Uterus (tissue), 2 donors: ENCODE results near the gene NUBPL.

Source experiments
- POLR2A ChIP-seq, 2 donors: fragments of 450-650 bp; IDR thresholded peaks; one replicate each; pipeline ENCODE4 v1.6.1; 2016; ENCODE audit warnings: antibody characterized with exemption in 2 of 2, mild to moderate bottlenecking in 1 of 2, moderate library complexity in 1 of 2
- TF ChIP-seq, protein P1 (sequence below), 4 experiments: fragments of 200-600 bp in 2 of 4; fragments of 450-650 bp in 2 of 4; sonication (generic) in 2 of 4; IDR thresholded peaks; one replicate each; pipeline ENCODE4 v1.5.1; 2016 to 2019; ENCODE audit warnings: antibody characterized with exemption in 4 of 4, mild to moderate bottlenecking in 2 of 4, moderate library complexity in 1 of 4

DNA sequence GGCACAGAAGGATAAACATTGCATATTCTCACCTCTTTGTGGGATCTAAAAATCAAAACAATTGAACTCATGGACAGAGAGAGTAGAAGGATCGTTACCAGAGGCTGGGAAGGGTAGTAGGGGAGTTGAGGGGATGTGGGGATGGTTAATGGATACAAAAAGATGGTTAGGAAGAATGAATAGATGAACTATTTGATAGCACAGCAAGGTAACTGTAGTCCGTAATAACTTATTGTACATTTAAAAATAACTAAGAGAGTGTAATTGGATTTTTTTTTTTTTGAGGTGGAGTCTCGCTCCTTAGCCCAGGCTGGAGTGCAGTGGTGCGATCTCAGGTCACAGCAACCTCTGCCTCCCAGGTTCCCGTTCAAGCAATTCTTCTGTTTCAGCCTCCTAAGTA is 52.0 kb downstream of the NUBPL start:
- TF ChIP-seq, protein P1, sequence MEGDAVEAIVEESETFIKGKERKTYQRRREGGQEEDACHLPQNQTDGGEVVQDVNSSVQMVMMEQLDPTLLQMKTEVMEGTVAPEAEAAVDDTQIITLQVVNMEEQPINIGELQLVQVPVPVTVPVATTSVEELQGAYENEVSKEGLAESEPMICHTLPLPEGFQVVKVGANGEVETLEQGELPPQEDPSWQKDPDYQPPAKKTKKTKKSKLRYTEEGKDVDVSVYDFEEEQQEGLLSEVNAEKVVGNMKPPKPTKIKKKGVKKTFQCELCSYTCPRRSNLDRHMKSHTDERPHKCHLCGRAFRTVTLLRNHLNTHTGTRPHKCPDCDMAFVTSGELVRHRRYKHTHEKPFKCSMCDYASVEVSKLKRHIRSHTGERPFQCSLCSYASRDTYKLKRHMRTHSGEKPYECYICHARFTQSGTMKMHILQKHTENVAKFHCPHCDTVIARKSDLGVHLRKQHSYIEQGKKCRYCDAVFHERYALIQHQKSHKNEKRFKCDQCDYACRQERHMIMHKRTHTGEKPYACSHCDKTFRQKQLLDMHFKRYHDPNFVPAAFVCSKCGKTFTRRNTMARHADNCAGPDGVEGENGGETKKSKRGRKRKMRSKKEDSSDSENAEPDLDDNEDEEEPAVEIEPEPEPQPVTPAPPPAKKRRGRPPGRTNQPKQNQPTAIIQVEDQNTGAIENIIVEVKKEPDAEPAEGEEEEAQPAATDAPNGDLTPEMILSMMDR (IDR thresholded peaks at IDR 0.05), result no peak
- TF ChIP-seq POLR2A (IDR thresholded peaks at IDR 0.05), result no peak
